BE2C (cell line): ENCODE data around the gene ANKRD13B.
"Not testable (repeated sequence)": the region's sequence is repeated elsewhere in the genome, so short reads cannot be mapped to it uniquely, and the experiment has no call there.

ENCODE experiments used
- DNase-seq: peaks from one replicate; pipeline ENCODE4 v3.0.0-alpha.2; 2020
- H3K27me3 ChIP-seq: fragments of 250-450 bp; sonication (Bioruptor Pico); 2 replicates; pipeline ENCODE4 v1.5.1; 2020; ENCODE audit warnings: mild to moderate bottlenecking
- H3K36me3 ChIP-seq: fragments of 250-450 bp; sonication (Bioruptor Pico); 2 replicates; pipeline ENCODE4 v1.5.1; 2020; ENCODE audit warnings: mild to moderate bottlenecking
- H3K4me1 ChIP-seq: fragments of 250-450 bp; sonication (Bioruptor Pico); 2 replicates; pipeline ENCODE4 v1.5.1; 2020
- H3K4me3 ChIP-seq: 2 replicates; pipeline ENCODE4 v1.5.1; 2011; ENCODE audit warnings: low read depth, low read length
- H3K9me3 ChIP-seq: fragments of 250-450 bp; sonication (Bioruptor Pico); 2 replicates; pipeline ENCODE4 v1.5.1; 2020
- CTCF ChIP-seq: IDR thresholded peaks from 2 replicates; pipeline ENCODE4 v1.5.1; 2012; ENCODE audit warnings: mild to moderate bottlenecking, low read depth, low read length

The ANKRD13B gene

GRCh38 chr17:29557085-29557738, 35.7 kb upstream of the ANKRD13B start:
- no peaks in the 10 kb centered on the region for H3K9me3 ChIP-seq
- H3K4me3 ChIP-seq = no peak overlapping the region
- TF ChIP-seq CTCF = no peak
- DNase-seq = no peak
- H3K36me3 ChIP-seq = no peaks in the 10 kb centered on the region
- H3K27me3 ChIP-seq = no peaks in the 10 kb centered on the region
- H3K4me1 ChIP-seq = no peaks in the 10 kb centered on the region

GRCh38 chr17:29557739-29558116, 35.2 kb upstream of the ANKRD13B start:
- Histone ChIP-seq H3K27me3 (no peaks in the 10 kb centered on the region), H3K36me3 (no peaks in the 10 kb centered on the region), H3K4me3 (no peak overlapping the region), H3K9me3 (no peaks in the 10 kb centered on the region), H3K4me1 (no peaks in the 10 kb centered on the region)
- no peak for DNase-seq
- no peak for TF ChIP-seq CTCF

DNA sequence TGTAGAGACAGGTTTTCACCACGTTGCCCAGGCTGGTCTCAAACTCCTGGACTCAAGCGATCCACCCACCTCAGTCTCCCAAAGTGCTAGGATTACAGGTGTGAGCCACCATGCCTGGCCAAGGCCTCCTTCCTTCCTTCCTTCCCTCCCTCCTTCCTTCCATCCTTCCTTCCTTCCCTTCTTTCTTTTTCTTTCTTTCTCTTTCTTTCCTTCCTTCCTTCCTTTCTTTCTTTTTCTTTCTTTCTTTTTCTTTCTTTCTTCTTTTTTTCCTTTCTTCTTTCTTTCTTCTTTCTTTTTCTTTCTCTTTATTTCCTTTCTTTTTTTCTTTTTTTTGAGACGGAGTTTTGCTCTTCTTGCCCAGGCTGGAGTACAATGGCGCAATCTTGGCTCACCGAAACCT, 34.8 kb upstream of the ANKRD13B start:
- H3K4me1 ChIP-seq = not testable (repeated sequence)

DNA sequence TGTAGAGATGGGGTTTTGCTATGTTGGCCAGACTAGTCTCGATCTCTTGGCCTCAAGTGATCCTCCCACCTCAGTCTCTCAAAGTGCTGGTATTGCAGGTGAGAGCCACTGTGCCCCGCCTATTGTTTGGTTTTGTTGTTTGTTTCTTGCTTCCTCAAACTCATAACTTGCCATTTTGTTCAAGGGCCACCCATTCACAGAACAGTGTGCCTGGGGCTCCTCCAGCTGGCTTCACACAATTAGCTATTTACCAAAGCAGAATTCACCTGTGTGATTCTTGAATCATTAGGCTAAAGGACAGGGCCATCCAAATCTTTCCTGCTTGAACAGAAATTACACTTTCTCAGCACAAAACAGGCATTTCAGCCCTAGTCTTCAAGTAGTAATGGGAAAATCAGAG, 33.3 kb upstream of the ANKRD13B start:
- Histone ChIP-seq H3K9me3 (no peaks in the 10 kb centered on the region), H3K4me1 (no peaks in the 10 kb centered on the region), H3K27me3 (no peaks in the 10 kb centered on the region), H3K4me3 (no peak overlapping the region), H3K36me3 (no peaks in the 10 kb centered on the region)
- DNase-seq = no peak
- TF ChIP-seq CTCF = no peak

More for the DNA sequence above, 34.8 kb upstream of the ANKRD13B start:
- not testable (repeated sequence) for H3K36me3 ChIP-seq, DNase-seq, H3K4me3 ChIP-seq, H3K9me3 ChIP-seq, H3K27me3 ChIP-seq

DNA sequence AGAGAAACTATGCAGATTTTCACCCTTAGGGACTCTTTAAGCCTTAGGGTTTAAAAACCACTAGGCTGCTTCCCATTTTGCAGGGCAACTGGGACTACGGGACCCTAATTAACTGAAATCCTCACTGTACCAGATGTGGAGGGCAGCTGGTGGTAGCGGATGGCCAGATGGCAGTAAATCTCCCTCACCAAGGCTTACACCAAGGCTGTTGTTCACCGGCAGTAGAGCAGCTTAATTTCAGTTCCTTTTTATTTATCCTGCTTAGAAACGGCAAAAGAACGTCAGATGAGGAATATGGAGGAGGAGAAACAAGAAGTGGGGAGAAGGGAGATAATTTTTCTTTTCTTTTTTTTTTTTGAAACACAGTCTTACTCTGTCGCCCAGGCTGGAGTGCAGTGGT, 32.6 kb upstream of the ANKRD13B start:
- DNase-seq = no peak
- H3K4me1 ChIP-seq = no peaks in the 10 kb centered on the region
- H3K4me3 ChIP-seq = no peak overlapping the region
- H3K36me3 ChIP-seq = no peaks in the 10 kb centered on the region
- no peaks in the 10 kb centered on the region for H3K9me3 ChIP-seq
- H3K27me3 ChIP-seq = no peaks in the 10 kb centered on the region
- no peak for TF ChIP-seq CTCF

DNA sequence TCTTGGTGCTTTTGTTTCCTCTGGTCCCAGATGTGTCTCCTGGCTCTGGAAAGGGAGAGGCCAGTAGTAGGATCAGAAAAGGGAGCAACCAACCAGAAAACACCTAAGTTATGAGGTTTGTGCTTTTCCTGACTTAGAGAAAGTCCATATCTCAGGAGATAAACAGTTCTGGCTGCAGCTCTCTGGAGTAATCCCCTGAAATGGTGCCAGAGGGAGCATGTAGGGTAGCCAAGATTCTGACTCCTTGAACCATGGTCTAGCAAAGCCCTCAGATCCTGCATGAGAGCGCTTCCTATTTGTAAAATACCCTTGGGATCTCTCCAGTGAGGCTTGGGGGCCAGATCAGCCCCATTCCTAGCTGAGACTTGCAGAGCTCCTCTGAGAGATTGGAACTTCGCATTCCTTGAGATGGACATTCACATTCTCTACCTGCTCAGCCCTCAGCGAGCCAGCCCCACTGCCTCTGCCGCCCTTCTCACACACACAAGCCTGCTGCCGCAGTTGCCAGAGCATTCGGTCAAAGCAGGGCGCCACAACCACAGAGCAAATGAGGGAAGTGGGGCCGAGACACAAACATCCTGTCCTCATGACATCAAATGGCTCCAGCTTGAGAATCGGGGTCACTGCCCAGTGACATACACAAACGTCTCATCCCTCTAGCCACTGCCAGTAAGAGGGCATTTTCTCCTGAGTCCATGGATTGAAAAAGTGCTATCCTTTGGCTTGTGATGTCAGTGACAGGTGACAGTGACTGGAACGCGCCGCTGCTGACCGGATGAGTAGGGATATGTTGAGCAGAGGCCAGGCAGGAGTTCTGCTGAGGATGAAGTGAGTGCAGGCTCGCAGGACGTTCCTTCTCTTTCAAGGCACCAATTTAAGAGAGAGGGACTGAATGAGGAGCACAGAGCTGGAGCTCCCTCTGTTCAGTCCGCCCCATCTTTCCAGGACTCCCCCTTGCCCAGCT, 31.1 kb upstream of the ANKRD13B start:
- H3K4me1 ChIP-seq = no peaks in the 10 kb centered on the region
- no peak for TF ChIP-seq CTCF
- H3K36me3 ChIP-seq = no peaks in the 10 kb centered on the region
- no peak overlapping the region for H3K4me3 ChIP-seq
- peaks cover 15% of the 10 kb centered on the region for H3K27me3 ChIP-seq
- no peaks in the 10 kb centered on the region for H3K9me3 ChIP-seq
- DNase-seq = no peak
